Mesodermal cell (in vitro differentiated cells): Measurements from ENCODE around the gene SLIT3.

Experiments
- H3K27ac ChIP-seq: 2 replicates; pipeline ENCODE4 v1.7.0; 2013; ENCODE audit warnings: mild to moderate bottlenecking, low read depth, low read length, moderate library complexity; ENCODE audit not compliant: severe bottlenecking
- H3K36me3 ChIP-seq: 2 replicates; pipeline ENCODE4 v1.7.1; 2013; ENCODE audit warnings: mild to moderate bottlenecking, low read length, moderate library complexity; ENCODE audit not compliant: control insufficient read depth, insufficient read depth
- H3K4me1 ChIP-seq: one replicate; pipeline ENCODE4 v1.7.1; 2013; ENCODE audit warnings: mild to moderate bottlenecking, low read length; ENCODE audit not compliant: insufficient read depth, control insufficient read depth, poor library complexity, severe bottlenecking
- H3K4me3 ChIP-seq: 2 replicates; pipeline ENCODE4 v1.7.0; 2013; ENCODE audit warnings: low read length, control low read depth, mild to moderate bottlenecking; ENCODE audit not compliant: insufficient read depth, poor library complexity, severe bottlenecking; ENCODE audit errors: extremely low read depth
- H3K9me3 ChIP-seq: 2 replicates; pipeline ENCODE4 v1.7.1; 2013; ENCODE audit warnings: mild to moderate bottlenecking, low read length, moderate library complexity; ENCODE audit not compliant: control insufficient read depth
- WGBS, 2 experiments: methylation state at CpG; one replicate each; pipeline ENCODE4 v1.1.5; 2013; ENCODE audit warnings: missing lambda C conversion rate in 2 of 2; ENCODE audit not compliant: insufficient coverage in 2 of 2; 5-methylcytosine and 5-hydroxymethylcytosine counted together

SLIT3 gene

GRCh38 chr5:169001394-169001793 lies 299.5 kb downstream of the SLIT3 start:
- no peaks in the 10 kb centered on the region for H3K9me3 ChIP-seq
- no CpG with 5 or more reads among the region's 3 CpGs for WGBS, 2 experiments

DNA sequence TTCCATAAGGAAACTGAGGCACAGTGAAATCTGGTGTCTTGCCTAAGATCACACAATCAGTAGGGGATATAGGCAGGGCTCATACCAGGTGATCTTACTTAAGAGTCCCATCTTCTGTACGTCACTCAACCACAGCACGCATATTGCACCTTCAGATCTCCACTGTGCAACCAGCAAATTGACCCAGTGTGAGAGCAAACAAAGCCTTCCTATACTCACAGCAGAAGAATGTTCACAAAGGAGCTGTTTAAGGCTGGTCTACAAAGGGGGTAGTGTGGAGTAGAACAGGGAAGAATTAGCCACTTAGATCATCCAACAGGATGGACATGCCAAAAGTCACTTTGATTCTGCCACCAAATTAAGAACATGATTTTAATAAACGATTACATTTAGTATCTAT lies 305.9 kb downstream of the SLIT3 start:
- no peak overlapping the region for H3K27ac ChIP-seq
- H3K36me3 ChIP-seq: no peaks in the 10 kb centered on the region
- H3K9me3 ChIP-seq: no peaks in the 10 kb centered on the region
- 100% methylated on average over 2 of the region's 3 CpGs; no CpG with 5 or more reads in 1 of the 2 experiments for WGBS, 2 experiments
- no peaks in the 10 kb centered on the region for H3K4me1 ChIP-seq
- H3K4me3 ChIP-seq: no peak overlapping the region

More at GRCh38 chr5:169001394-169001793, 299.5 kb downstream of the SLIT3 start:
- no peak overlapping the region for H3K27ac ChIP-seq
- peaks cover 7% of the 10 kb centered on the region for H3K4me1 ChIP-seq
- no peaks in the 10 kb centered on the region for H3K36me3 ChIP-seq
- no peak overlapping the region for H3K4me3 ChIP-seq

DNA sequence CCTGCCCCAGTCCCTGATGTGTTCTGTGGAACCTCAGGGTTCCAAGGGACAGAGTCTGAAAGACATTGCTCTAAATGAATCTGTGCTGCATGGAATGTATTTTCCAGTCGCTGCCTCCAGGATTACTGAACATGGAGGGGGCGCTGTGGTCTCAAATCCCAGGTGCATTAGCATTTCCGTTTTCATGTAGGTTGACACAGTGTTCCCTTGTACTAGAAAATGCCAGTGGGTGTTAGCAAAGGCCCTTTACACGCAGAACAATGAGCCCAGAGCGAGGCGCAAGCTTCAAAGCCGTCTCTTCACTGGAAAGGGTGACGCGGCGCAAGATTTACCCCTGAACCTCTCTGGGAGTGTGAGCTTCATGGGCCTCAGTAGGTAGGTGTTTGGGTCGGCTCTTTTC lies 308.3 kb downstream of the SLIT3 start:
- 67 to 86% methylated on average over 8 to 11 of the region's 11 CpGs for WGBS, 2 experiments
- Histone ChIP-seq H3K27ac (no peak overlapping the region), H3K36me3 (no peaks in the 10 kb centered on the region), H3K4me3 (no peak overlapping the region), H3K4me1 (no peaks in the 10 kb centered on the region), H3K9me3 (no peaks in the 10 kb centered on the region)

DNA sequence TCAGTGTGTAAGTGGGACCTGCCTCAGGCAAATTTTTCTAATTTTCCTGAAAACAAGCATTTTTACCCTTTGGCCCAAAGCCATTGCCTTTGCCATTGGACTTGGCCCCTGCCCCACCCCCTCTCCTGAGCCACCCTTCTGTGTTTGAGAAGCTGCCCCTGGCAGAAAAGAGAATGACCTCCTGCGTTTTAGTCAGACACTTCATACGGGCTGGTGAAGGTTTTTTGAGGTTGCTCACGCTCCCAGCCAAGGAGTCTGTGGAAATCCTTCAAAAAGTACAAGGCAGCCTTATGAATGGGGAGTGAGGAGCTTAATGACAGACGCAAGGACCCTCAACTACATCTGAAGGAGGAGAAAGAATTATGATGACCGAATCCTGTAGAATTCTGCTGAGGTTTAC lies 308.9 kb downstream of the SLIT3 start:
- no peak overlapping the region for H3K4me3 ChIP-seq
- H3K4me1 ChIP-seq: no peaks in the 10 kb centered on the region
- no peaks in the 10 kb centered on the region for H3K36me3 ChIP-seq
- H3K9me3 ChIP-seq: no peaks in the 10 kb centered on the region
- 82 to 83% methylated on average over 4 to 5 of the region's 5 CpGs for WGBS, 2 experiments
- H3K27ac ChIP-seq: no peak overlapping the region

- no peaks in the 10 kb centered on the region for H3K9me3 ChIP-seq
- no peak overlapping the region for H3K4me3 ChIP-seq
- H3K36me3 ChIP-seq: no peaks in the 10 kb centered on the region
- WGBS, 2 experiments: 100% methylated on average over 1 of the region's 2 CpGs
- H3K27ac ChIP-seq: no peak overlapping the region
- no peaks in the 10 kb centered on the region for H3K4me1 ChIP-seq
Observed at GRCh38 chr5:168991311-168991710, 309.6 kb downstream of the SLIT3 start.

DNA sequence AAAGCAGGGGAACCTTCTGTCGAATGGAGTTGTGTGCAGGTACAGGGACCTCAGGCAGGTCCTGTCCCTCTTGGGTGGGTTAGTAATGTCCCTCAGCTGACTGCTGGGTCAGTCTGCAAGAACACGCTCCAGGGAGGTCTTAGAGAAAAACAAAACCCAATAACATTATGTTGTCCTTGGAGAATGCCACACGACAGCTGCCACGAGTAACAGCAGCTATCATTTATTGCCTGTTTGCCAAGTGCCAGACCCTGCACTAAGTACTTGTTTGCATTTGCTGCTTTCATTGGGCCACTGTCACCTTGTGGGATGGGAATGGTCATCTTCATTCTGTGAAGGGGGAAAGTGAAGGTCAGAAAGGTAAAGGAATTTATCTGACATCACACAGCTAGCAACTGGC lies 310.3 kb downstream of the SLIT3 start:
- no peaks in the 10 kb centered on the region for H3K4me1 ChIP-seq
- no peak overlapping the region for H3K4me3 ChIP-seq
- H3K27ac ChIP-seq: no peak overlapping the region
- WGBS, 2 experiments: 91 to 92% methylated on average over 3 to 4 of the region's 4 CpGs
- H3K36me3 ChIP-seq: no peaks in the 10 kb centered on the region
- no peaks in the 10 kb centered on the region for H3K9me3 ChIP-seq

GRCh38 chr5:168989731-168990505 lies 311.0 kb downstream of the SLIT3 start:
- no peaks in the 10 kb centered on the region for H3K9me3 ChIP-seq
- no peaks in the 10 kb centered on the region for H3K36me3 ChIP-seq
- no peak overlapping the region for H3K4me3 ChIP-seq
- H3K27ac ChIP-seq: no peak overlapping the region
- no peaks in the 10 kb centered on the region for H3K4me1 ChIP-seq
- 97% methylated on average over 3 of the region's 8 CpGs for WGBS, 2 experiments

DNA sequence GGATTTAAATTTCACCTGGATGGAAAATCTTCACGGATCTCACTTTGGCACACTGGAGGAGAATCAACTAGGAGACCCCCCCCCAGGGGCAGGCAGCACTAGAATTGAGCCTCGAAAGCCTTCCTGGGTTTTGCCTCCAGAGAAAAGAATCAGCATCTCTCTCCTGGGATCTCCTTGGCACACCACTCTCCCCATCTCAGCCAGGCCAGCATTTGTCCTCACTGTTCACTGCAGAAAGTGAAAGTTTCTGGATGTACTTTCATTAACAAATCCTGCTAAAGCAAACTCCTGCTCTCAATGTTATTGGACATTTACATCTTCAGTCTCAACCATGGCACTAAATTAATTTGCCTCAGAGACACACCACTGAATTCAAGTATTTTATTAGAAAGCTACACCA lies 312.2 kb downstream of the SLIT3 start:
- WGBS, 2 experiments: 33 to 81% methylated on average over 1 to 2 of the region's 2 CpGs
- H3K4me1 ChIP-seq: no peaks in the 10 kb centered on the region
- H3K4me3 ChIP-seq: no peak overlapping the region
- H3K9me3 ChIP-seq: no peaks in the 10 kb centered on the region
- H3K36me3 ChIP-seq: no peaks in the 10 kb centered on the region
- no peak overlapping the region for H3K27ac ChIP-seq

GRCh38 chr5:168987543-168988300 lies 313.2 kb downstream of the SLIT3 start:
- Histone ChIP-seq H3K4me1 (no peaks in the 10 kb centered on the region), H3K36me3 (no peaks in the 10 kb centered on the region), H3K27ac (no peak overlapping the region), H3K9me3 (no peaks in the 10 kb centered on the region), H3K4me3 (no peak overlapping the region)
- WGBS, 2 experiments: 40 to 47% methylated on average over 8 to 9 of the region's 11 CpGs

GRCh38 chr5:168985454-168985853 lies 315.5 kb downstream of the SLIT3 start:
- H3K36me3 ChIP-seq: no peaks in the 10 kb centered on the region
- H3K27ac ChIP-seq: no peak overlapping the region
- no peak overlapping the region for H3K4me3 ChIP-seq
- 61 to 76% methylated on average over 3 to 5 of the region's 5 CpGs for WGBS, 2 experiments
- no peaks in the 10 kb centered on the region for H3K9me3 ChIP-seq
- H3K4me1 ChIP-seq: no peaks in the 10 kb centered on the region
